EH (cell line): Measurements from ENCODE around the gene TBC1D17.

Experiments used
- DNase-seq: peaks from one replicate; pipeline ENCODE4 v3.0.0-alpha.2; 2015; ENCODE audit warnings: low read depth

Gene TBC1D17

GRCh38 chr19:49877879-49878743 lies 609 bp downstream of the TBC1D17 start:
- DNase-seq: peak; percentile 97

GRCh38 chr19:49878744-49879070 lies 1.2 kb downstream of the TBC1D17 start:
- DNase-seq: no peak

- DNase-seq: no peak
These were observed 1.9 kb downstream of the TBC1D17 start for GRCh38 chr19:49879243-49879963.

GRCh38 chr19:49880162-49880869 lies 2.8 kb downstream of the TBC1D17 start:
- DNase-seq: no peak

- no peak for DNase-seq
These were observed 3.7 kb downstream of the TBC1D17 start for GRCh38 chr19:49881186-49881585.

GRCh38 chr19:49881672-49882394 lies 4.3 kb downstream of the TBC1D17 start:
- DNase-seq: peak; percentile 25

GRCh38 chr19:49882643-49883042 lies 5.1 kb downstream of the TBC1D17 start:
- no peak for DNase-seq

GRCh38 chr19:49883094-49883493 lies 5.6 kb downstream of the TBC1D17 start:
- DNase-seq: no peak

GRCh38 chr19:49884109-49884508 lies 6.6 kb downstream of the TBC1D17 start:
- no peak for DNase-seq

- no peak for DNase-seq
These were observed 7.3 kb downstream of the TBC1D17 start for GRCh38 chr19:49884760-49885159.

GRCh38 chr19:49887037-49887664 lies 9.6 kb downstream of the TBC1D17 start:
- no peak for DNase-seq

- no peak for DNase-seq
These were observed 10.4 kb downstream of the TBC1D17 start for GRCh38 chr19:49887665-49888509.

GRCh38 chr19:49888510-49888824 lies 11.0 kb downstream of the TBC1D17 start:
- no peak for DNase-seq

- DNase-seq: no peak
These were observed 11.7 kb downstream of the TBC1D17 start for GRCh38 chr19:49889038-49889686.

- DNase-seq: peak; percentile 61
These were observed 12.3 kb downstream of the TBC1D17 start for GRCh38 chr19:49889687-49890348.

GRCh38 chr19:49890349-49891311 lies 13.1 kb downstream of the TBC1D17 start:
- peak; percentile 24 for DNase-seq

- DNase-seq: no peak
These were observed 13.9 kb downstream of the TBC1D17 start for GRCh38 chr19:49891393-49891792.

GRCh38 chr19:49892716-49893115 lies 15.2 kb downstream of the TBC1D17 start:
- DNase-seq: no peak
